HepG2 (cell line): ENCODE results near the gene CPLX3. TPM values are rescaled to one million over a fixed set of nuclear protein-coding genes. Genes with fewer than 3 reads are reported as not detected.

Experiments used
- ADNP ChIP-seq: sonication (generic); formaldehyde crosslinking; IDR thresholded peaks from 2 replicates; pipeline ENCODE4 v1.4.0; 2020; ENCODE audit warnings: missing genetic modification reagents
- AKAP8 ChIP-seq: sonication (generic); formaldehyde crosslinking; IDR thresholded peaks from 2 replicates; pipeline ENCODE4 v1.5.1; 2020; ENCODE audit warnings: mild to moderate bottlenecking, missing genetic modification reagents
- ARID3A ChIP-seq: IDR thresholded peaks from 2 replicates; pipeline ENCODE4 v1.6.1; 2012; ENCODE audit warnings: low read depth, low read length, improper control_type of control experiment
- ATF2 ChIP-seq: sonication (generic); formaldehyde crosslinking; IDR thresholded peaks from 2 replicates; pipeline ENCODE4 v1.4.0; 2020; ENCODE audit warnings: missing genetic modification reagents
- CC2D1A ChIP-seq: sonication (generic); formaldehyde crosslinking; IDR thresholded peaks from 2 replicates; pipeline ENCODE4 v1.8.1; 2023; ENCODE audit warnings: mild to moderate bottlenecking, missing genetic modification reagents
- ELF4 ChIP-seq: sonication (generic); formaldehyde crosslinking; IDR thresholded peaks from 2 replicates; pipeline ENCODE4 v1.5.0; 2020; ENCODE audit warnings: missing genetic modification reagents, mild to moderate bottlenecking, moderate library complexity, borderline replicate concordance
- ETV6 ChIP-seq: sonication (generic); formaldehyde crosslinking; conservative IDR thresholded peaks from 2 replicates; pipeline ENCODE4 v1.4.0; 2020; ENCODE audit warnings: missing genetic modification reagents
- FOXM1 ChIP-seq: sonication (generic); formaldehyde crosslinking; IDR thresholded peaks from 2 replicates; pipeline ENCODE4 v1.5.0; 2020; ENCODE audit warnings: missing genetic modification reagents
- HNRNPUL1 ChIP-seq: fragments of 200-400 bp; formaldehyde crosslinking; IDR thresholded peaks from 2 replicates; pipeline ENCODE4 v1.6.1; 2017; ENCODE audit warnings: low read depth, mild to moderate bottlenecking, low read length, moderate library complexity
- HOXA5 ChIP-seq: sonication (generic); formaldehyde crosslinking; IDR thresholded peaks from 2 replicates; pipeline ENCODE4 v1.4.0; 2020; ENCODE audit warnings: missing genetic modification reagents
- PPARG ChIP-seq: conservative IDR thresholded peaks from 2 replicates; pipeline ENCODE4 v1.6.1; 2016; ENCODE audit warnings: missing biosample characterization, missing genetic modification reagents
- RCOR2 ChIP-seq: IDR thresholded peaks from 2 replicates; pipeline ENCODE4 v1.6.1; 2016; ENCODE audit warnings: missing biosample characterization, missing genetic modification reagents
- SALL2 ChIP-seq: sonication (generic); formaldehyde crosslinking; IDR thresholded peaks from 2 replicates; pipeline ENCODE4 v1.8.1; 2023; ENCODE audit warnings: mild to moderate bottlenecking, missing genetic modification reagents, inconsistent platforms
- SMAD3 ChIP-seq: sonication (generic); formaldehyde crosslinking; IDR thresholded peaks from 2 replicates; pipeline ENCODE4 v1.4.0; 2020; ENCODE audit warnings: missing genetic modification reagents
- TERF1 ChIP-seq: sonication (generic); formaldehyde crosslinking; IDR thresholded peaks from 2 replicates; pipeline ENCODE4 v1.8.0; 2022; ENCODE audit warnings: mild to moderate bottlenecking, missing genetic modification reagents, moderate library complexity
- TFAP4 ChIP-seq: sonication (generic); IDR thresholded peaks from 2 replicates; pipeline ENCODE4 v1.6.1; 2016; ENCODE audit warnings: low read depth, borderline replicate concordance
- ZNF17 ChIP-seq: sonication (generic); formaldehyde crosslinking; IDR thresholded peaks from 2 replicates; pipeline ENCODE4 v1.5.0; 2020; ENCODE audit warnings: mild to moderate bottlenecking, missing genetic modification reagents
- ZNF20 ChIP-seq: sonication (generic); formaldehyde crosslinking; IDR thresholded peaks from 2 replicates; pipeline ENCODE4 v1.4.0; 2020; ENCODE audit warnings: mild to moderate bottlenecking, moderate library complexity, missing genetic modification reagents
- ZNF281 ChIP-seq: sonication (generic); formaldehyde crosslinking; IDR thresholded peaks from 2 replicates; pipeline ENCODE4 v1.4.0; 2020; ENCODE audit warnings: missing genetic modification reagents, borderline replicate concordance
- ZNF34 ChIP-seq: sonication (generic); formaldehyde crosslinking; IDR thresholded peaks from 2 replicates; pipeline ENCODE4 v1.4.0; 2020; ENCODE audit warnings: mild to moderate bottlenecking, missing genetic modification reagents, borderline replicate concordance
- ZNF451 ChIP-seq: sonication (generic); formaldehyde crosslinking; IDR thresholded peaks from 2 replicates; pipeline ENCODE4 v1.5.0; 2020; ENCODE audit warnings: mild to moderate bottlenecking, missing genetic modification reagents
- ZNF580 ChIP-seq: IDR thresholded peaks from 2 replicates; pipeline ENCODE4 v1.6.1; 2016; ENCODE audit warnings: low read depth, borderline replicate concordance
- polyA plus RNA-seq, 8 experiments: library from polyadenylated mRNA; depleted of rRNA in 3 of 8; stranded (reverse) in 7 of 8; unstranded in 1 of 8; fragments of >200 nt; fragmentation: Illumina TruSeq in 4 of 8; extraction: Trizol in 4 of 8; gene quantifications; 2 replicates each; pipeline versions ENCODE4 v1.2.1 to v1.2.3, GENCODE V29; 2011 to 2016; ENCODE audit warnings: low read depth in 4 of 8, missing spikeins in 1 of 8, mixed read lengths in 1 of 8; ENCODE audit not compliant: insufficient read depth in 1 of 8
- total RNA-seq, 5 experiments: library from RNA; depleted of rRNA; stranded (reverse); fragments of >200 nt; fragmentation: Illumina TruSeq; extraction: Trizol; gene quantifications; 2 replicates each; pipeline ENCODE4 v1.2.3, GENCODE V29; 2016; ENCODE audit warnings: low read depth in 1 of 5

The CPLX3 gene
- total and polyA plus RNA-seq, 2 of the 13 experiments (the other 11 are each of a cell fraction or from before 2014, with no cell fraction given) = not detected

GRCh38 chr15:74817370-74817737 lies 9.1 kb upstream of the CPLX3 start (continued):
- no peak for TF ChIP-seq ZNF34 (CRISPR knock-in tag)
- TF ChIP-seq RCOR2 (CRISPR knock-in tag) = no peak
- TF ChIP-seq AKAP8 (CRISPR knock-in tag) = no peak
- no peak for TF ChIP-seq ZNF281 (CRISPR knock-in tag)
- no peak for TF ChIP-seq FOXM1 (CRISPR knock-in tag)
- TF ChIP-seq ZNF17 (CRISPR knock-in tag) = no peak
- TF ChIP-seq PPARG (CRISPR knock-in tag) = no peak
- TF ChIP-seq ZNF20 (CRISPR knock-in tag) = no peak
- no peak for TF ChIP-seq ARID3A
- no peak for TF ChIP-seq ETV6
- TF ChIP-seq HOXA5 (CRISPR knock-in tag) = no peak
- TF ChIP-seq ZNF580 = no peak
- TF ChIP-seq TERF1 (CRISPR knock-in tag) = no peak
- TF ChIP-seq ZNF451 = 0 out of 2 replicates have a peak, but pooled peaks have one; percentile 48
- no peak for TF ChIP-seq ATF2
- no peak for TF ChIP-seq HNRNPUL1
- no peak for TF ChIP-seq SMAD3
- TF ChIP-seq ADNP (CRISPR knock-in tag) = no peak
- TF ChIP-seq SALL2 (CRISPR knock-in tag) = no peak
- peak; percentile 21; the same call in 1 of the 2 replicates for TF ChIP-seq TFAP4
- TF ChIP-seq ELF4 (CRISPR knock-in tag) = no peak
- no peak for TF ChIP-seq CC2D1A (CRISPR knock-in tag)
